GM12872 (cell line): Measurements from ENCODE around the gene RAB11B.

ENCODE experiments used
- CTCF ChIP-seq: IDR thresholded peaks from 3 replicates; pipeline ENCODE4 v1.5.1; 2011; ENCODE audit warnings: low read depth, mild to moderate bottlenecking, low read length, moderate library complexity; ENCODE audit not compliant: insufficient read depth

The RAB11B gene

GRCh38 chr19:8421484-8422461 lies 31.6 kb downstream of the RAB11B start:
- TF ChIP-seq CTCF = no peak

- no peak for TF ChIP-seq CTCF
Measured at GRCh38 chr19:8423817-8424223, 33.7 kb downstream of the RAB11B start.

- no peak for TF ChIP-seq CTCF
Measured at GRCh38 chr19:8426283-8426682, 36.1 kb downstream of the RAB11B start.

GRCh38 chr19:8429044-8429443 lies 38.9 kb downstream of the RAB11B start:
- TF ChIP-seq CTCF = no peak

- TF ChIP-seq CTCF = no peak
Measured at GRCh38 chr19:8429826-8430225, 39.7 kb downstream of the RAB11B start.

GRCh38 chr19:8430650-8431049 lies 40.5 kb downstream of the RAB11B start:
- no peak for TF ChIP-seq CTCF

- TF ChIP-seq CTCF = no peak
Measured at GRCh38 chr19:8438236-8438635, 48.1 kb downstream of the RAB11B start.
